ENCODE data around the gene RINT1.

Gene RINT1

DNA sequence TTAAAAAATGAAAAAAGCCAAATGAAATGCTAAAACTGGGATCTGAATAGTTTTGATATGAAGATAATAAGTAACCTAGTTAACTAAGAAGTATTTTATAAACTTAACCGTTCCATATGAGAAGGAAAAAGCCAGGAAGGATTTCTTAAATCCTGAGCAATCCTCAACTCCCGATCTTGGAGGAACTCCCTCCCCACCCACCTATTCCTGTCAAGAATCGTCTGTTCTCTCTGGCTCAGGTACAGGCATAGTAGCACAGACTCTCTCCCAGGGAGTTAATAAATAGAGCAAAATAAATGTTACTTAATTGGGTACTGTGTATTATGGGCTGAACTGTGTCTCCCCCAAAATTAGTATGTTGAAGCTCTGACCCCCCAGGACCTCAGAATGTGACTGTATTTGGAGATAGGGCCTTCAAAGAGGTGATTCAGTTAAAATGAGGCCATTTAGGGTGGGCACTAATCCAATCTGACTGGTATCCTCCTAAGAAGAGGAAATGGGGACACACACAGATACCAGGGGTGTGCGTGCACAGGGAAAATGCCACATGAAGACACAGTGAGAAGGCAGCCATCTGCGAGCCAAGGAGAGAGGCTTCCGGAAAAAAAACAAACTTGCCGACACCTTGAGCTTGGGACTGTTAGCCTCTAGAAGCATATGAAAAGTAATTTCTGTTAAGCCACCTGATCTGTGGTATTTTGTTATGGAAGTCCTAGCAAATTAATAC, 38.6 kb upstream of the RINT1 start:
- no peak overlapping the region for H3K27ac ChIP-seq (replicated peaks)
- H3K27me3 ChIP-seq (ENCODE audit: insufficient read depth, poor library complexity, severe bottlenecking) = no peaks in the 10 kb centered on the region
- no peak for DNase-seq (ENCODE audit: low read depth in 1 of 2, low spot score in 1 of 2)
- TF ChIP-seq GABPA (IDR thresholded peaks at IDR 0.05; ENCODE audit: low read depth) = no peak
- no peak for TF ChIP-seq SPI1 (IDR thresholded peaks at IDR 0.05; ENCODE audit: borderline replicate concordance, low read depth)
- TF ChIP-seq, protein P1, sequence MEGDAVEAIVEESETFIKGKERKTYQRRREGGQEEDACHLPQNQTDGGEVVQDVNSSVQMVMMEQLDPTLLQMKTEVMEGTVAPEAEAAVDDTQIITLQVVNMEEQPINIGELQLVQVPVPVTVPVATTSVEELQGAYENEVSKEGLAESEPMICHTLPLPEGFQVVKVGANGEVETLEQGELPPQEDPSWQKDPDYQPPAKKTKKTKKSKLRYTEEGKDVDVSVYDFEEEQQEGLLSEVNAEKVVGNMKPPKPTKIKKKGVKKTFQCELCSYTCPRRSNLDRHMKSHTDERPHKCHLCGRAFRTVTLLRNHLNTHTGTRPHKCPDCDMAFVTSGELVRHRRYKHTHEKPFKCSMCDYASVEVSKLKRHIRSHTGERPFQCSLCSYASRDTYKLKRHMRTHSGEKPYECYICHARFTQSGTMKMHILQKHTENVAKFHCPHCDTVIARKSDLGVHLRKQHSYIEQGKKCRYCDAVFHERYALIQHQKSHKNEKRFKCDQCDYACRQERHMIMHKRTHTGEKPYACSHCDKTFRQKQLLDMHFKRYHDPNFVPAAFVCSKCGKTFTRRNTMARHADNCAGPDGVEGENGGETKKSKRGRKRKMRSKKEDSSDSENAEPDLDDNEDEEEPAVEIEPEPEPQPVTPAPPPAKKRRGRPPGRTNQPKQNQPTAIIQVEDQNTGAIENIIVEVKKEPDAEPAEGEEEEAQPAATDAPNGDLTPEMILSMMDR (IDR thresholded peaks at IDR 0.05; ENCODE audit: insufficient read depth, low read length) = no peak
- TF ChIP-seq, protein P2, sequence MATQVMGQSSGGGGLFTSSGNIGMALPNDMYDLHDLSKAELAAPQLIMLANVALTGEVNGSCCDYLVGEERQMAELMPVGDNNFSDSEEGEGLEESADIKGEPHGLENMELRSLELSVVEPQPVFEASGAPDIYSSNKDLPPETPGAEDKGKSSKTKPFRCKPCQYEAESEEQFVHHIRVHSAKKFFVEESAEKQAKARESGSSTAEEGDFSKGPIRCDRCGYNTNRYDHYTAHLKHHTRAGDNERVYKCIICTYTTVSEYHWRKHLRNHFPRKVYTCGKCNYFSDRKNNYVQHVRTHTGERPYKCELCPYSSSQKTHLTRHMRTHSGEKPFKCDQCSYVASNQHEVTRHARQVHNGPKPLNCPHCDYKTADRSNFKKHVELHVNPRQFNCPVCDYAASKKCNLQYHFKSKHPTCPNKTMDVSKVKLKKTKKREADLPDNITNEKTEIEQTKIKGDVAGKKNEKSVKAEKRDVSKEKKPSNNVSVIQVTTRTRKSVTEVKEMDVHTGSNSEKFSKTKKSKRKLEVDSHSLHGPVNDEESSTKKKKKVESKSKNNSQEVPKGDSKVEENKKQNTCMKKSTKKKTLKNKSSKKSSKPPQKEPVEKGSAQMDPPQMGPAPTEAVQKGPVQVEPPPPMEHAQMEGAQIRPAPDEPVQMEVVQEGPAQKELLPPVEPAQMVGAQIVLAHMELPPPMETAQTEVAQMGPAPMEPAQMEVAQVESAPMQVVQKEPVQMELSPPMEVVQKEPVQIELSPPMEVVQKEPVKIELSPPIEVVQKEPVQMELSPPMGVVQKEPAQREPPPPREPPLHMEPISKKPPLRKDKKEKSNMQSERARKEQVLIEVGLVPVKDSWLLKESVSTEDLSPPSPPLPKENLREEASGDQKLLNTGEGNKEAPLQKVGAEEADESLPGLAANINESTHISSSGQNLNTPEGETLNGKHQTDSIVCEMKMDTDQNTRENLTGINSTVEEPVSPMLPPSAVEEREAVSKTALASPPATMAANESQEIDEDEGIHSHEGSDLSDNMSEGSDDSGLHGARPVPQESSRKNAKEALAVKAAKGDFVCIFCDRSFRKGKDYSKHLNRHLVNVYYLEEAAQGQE (IDR thresholded peaks at IDR 0.05; ENCODE audit: insufficient replicate concordance, low read depth) = no peak
- no peak for TF ChIP-seq POLR2AphosphoS5 (IDR thresholded peaks at IDR 0.05; ENCODE audit: low read depth)
- no peak overlapping the region for H3K4me3 ChIP-seq (replicated peaks; ENCODE audit: insufficient read depth, low read length)

DNA sequence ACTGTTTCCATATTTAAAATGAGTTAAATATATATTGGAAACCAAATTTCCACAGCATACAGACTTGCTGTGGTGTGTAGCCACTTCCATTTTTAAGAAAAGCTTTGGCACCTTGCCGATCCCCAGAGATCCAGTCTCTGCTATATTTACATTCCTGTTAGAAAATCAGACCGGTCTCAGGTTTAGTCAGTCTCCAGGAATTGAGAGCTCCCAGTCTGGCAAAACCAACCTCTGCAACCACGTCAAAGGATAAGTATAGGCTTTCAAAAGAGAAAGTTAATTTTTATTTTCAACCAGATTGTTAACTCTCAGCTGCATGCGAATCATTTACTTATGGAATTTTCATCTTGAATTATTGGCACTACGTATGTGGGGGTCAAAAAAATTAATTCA, 38.1 kb upstream of the RINT1 start:
- no peak for DNase-seq (ENCODE audit: low read depth in 1 of 2, low spot score in 1 of 2)
- Histone ChIP-seq H3K27ac (replicated peaks) (no peak overlapping the region), H3K27me3 (ENCODE audit: insufficient read depth, poor library complexity, severe bottlenecking) (no peaks in the 10 kb centered on the region), H3K4me3 (replicated peaks; ENCODE audit: insufficient read depth, low read length) (no peak overlapping the region)
- TF ChIP-seq, protein P1 (IDR thresholded peaks at IDR 0.05; ENCODE audit: insufficient read depth, low read length) = no peak
- TF ChIP-seq SPI1 (IDR thresholded peaks at IDR 0.05; ENCODE audit: borderline replicate concordance, low read depth) (no peak), GABPA (IDR thresholded peaks at IDR 0.05; ENCODE audit: low read depth) (no peak), POLR2AphosphoS5 (IDR thresholded peaks at IDR 0.05; ENCODE audit: low read depth) (no peak)
- TF ChIP-seq, protein P2 (IDR thresholded peaks at IDR 0.05; ENCODE audit: insufficient replicate concordance, low read depth) = no peak

DNA sequence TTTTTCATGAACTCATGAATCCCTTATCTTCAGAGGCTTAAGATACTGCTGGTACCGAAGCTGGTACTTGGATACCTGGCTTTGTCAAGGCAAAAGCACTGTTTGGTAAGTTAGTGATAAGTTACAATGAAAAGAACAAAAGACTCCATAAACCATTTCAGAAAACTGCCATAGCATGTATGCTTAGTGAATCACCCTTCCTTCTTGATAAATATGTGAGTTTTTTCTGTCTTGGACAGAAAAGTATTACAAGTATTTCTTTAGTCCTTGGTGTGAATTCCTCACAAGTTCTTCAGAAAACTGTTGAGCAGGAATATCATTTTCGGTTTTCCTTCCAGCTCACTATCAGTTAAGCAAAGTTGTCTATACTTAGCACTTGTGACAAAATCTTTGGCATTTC, 35.5 kb upstream of the RINT1 start:
- DNase-seq (ENCODE audit: low read depth in 1 of 2, low spot score in 1 of 2) = no peak
- Histone ChIP-seq H3K27ac (replicated peaks) (no peak overlapping the region), H3K27me3 (ENCODE audit: insufficient read depth, poor library complexity, severe bottlenecking) (no peaks in the 10 kb centered on the region), H3K4me3 (replicated peaks; ENCODE audit: insufficient read depth, low read length) (no peak overlapping the region)
- TF ChIP-seq, protein P1 (IDR thresholded peaks at IDR 0.05; ENCODE audit: insufficient read depth, low read length) = no peak
- TF ChIP-seq, protein P2 (IDR thresholded peaks at IDR 0.05; ENCODE audit: insufficient replicate concordance, low read depth) = no peak
- TF ChIP-seq SPI1 (IDR thresholded peaks at IDR 0.05; ENCODE audit: borderline replicate concordance, low read depth) = no peak
- no peak for TF ChIP-seq POLR2AphosphoS5 (IDR thresholded peaks at IDR 0.05; ENCODE audit: low read depth)
- no peak for TF ChIP-seq GABPA (IDR thresholded peaks at IDR 0.05; ENCODE audit: low read depth)

Measured in HL-60 (cell line).